OCI-LY7 (cell line): ENCODE data around the gene XAGE1A.
"Not testable (repeated sequence)": the region's sequence is repeated elsewhere in the genome, so short reads cannot be mapped to it uniquely, and the experiment has no call there.

Experiments
- EZH2phosphoT487 ChIP-seq: fragments of 200-600 bp; sonication (generic); IDR thresholded peaks from 2 replicates; pipeline ENCODE4 v1.6.1; 2018; ENCODE audit warnings: low read depth, borderline replicate concordance, mild to moderate bottlenecking, mixed run types, antibody characterized with exemption, low read length, moderate library complexity, mixed read lengths
- TF ChIP-seq, protein P1 (sequence below): fragments of 200-600 bp; sonication (generic); conservative IDR thresholded peaks from 2 replicates; pipeline ENCODE4 v1.5.1; 2014; ENCODE audit warnings: mild to moderate bottlenecking, antibody characterized with exemption, low read length, moderate library complexity, mixed read lengths

DNA sequence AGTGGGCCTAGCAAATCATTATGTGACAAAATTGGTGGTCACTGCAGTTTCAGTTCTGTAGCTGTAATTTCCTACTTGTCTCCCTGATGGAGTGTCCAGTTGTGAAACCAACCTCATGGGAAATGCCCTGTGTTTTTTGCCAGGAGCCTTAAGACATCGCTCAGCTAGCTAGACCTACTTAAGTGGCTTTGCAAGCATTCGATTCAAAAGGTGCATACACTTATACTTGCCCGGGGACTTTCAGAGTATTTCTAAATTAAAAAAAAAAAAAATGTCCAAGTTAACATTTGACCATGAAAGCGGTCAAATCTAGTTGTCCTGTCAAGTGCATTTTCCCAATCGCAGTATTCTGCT, 788 bp downstream of the XAGE1A start:
- TF ChIP-seq, protein P1, sequence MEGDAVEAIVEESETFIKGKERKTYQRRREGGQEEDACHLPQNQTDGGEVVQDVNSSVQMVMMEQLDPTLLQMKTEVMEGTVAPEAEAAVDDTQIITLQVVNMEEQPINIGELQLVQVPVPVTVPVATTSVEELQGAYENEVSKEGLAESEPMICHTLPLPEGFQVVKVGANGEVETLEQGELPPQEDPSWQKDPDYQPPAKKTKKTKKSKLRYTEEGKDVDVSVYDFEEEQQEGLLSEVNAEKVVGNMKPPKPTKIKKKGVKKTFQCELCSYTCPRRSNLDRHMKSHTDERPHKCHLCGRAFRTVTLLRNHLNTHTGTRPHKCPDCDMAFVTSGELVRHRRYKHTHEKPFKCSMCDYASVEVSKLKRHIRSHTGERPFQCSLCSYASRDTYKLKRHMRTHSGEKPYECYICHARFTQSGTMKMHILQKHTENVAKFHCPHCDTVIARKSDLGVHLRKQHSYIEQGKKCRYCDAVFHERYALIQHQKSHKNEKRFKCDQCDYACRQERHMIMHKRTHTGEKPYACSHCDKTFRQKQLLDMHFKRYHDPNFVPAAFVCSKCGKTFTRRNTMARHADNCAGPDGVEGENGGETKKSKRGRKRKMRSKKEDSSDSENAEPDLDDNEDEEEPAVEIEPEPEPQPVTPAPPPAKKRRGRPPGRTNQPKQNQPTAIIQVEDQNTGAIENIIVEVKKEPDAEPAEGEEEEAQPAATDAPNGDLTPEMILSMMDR: not testable (repeated sequence)
- not testable (repeated sequence) for TF ChIP-seq EZH2phosphoT487
